ENCODE measurements around the gene CLRN3. TPM values are rescaled to one million over a fixed set of nuclear protein-coding genes. Genes with fewer than 3 reads are reported as not detected.

The CLRN3 gene
- total and polyA plus RNA-seq, 2 experiments from 2014 or later: not detected

- TF ChIP-seq, protein P1, sequence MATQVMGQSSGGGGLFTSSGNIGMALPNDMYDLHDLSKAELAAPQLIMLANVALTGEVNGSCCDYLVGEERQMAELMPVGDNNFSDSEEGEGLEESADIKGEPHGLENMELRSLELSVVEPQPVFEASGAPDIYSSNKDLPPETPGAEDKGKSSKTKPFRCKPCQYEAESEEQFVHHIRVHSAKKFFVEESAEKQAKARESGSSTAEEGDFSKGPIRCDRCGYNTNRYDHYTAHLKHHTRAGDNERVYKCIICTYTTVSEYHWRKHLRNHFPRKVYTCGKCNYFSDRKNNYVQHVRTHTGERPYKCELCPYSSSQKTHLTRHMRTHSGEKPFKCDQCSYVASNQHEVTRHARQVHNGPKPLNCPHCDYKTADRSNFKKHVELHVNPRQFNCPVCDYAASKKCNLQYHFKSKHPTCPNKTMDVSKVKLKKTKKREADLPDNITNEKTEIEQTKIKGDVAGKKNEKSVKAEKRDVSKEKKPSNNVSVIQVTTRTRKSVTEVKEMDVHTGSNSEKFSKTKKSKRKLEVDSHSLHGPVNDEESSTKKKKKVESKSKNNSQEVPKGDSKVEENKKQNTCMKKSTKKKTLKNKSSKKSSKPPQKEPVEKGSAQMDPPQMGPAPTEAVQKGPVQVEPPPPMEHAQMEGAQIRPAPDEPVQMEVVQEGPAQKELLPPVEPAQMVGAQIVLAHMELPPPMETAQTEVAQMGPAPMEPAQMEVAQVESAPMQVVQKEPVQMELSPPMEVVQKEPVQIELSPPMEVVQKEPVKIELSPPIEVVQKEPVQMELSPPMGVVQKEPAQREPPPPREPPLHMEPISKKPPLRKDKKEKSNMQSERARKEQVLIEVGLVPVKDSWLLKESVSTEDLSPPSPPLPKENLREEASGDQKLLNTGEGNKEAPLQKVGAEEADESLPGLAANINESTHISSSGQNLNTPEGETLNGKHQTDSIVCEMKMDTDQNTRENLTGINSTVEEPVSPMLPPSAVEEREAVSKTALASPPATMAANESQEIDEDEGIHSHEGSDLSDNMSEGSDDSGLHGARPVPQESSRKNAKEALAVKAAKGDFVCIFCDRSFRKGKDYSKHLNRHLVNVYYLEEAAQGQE (IDR thresholded peaks at IDR 0.05; ENCODE audit: unreplicated experiment): no peak
- TF ChIP-seq ZNF331 (CRISPR knock-in tag; IDR thresholded peaks at IDR 0.05; ENCODE audit: low read depth): no peak
These were observed 60.2 kb downstream of the CLRN3 start (continued) for GRCh38 chr10:127832501-127832900.

DNA sequence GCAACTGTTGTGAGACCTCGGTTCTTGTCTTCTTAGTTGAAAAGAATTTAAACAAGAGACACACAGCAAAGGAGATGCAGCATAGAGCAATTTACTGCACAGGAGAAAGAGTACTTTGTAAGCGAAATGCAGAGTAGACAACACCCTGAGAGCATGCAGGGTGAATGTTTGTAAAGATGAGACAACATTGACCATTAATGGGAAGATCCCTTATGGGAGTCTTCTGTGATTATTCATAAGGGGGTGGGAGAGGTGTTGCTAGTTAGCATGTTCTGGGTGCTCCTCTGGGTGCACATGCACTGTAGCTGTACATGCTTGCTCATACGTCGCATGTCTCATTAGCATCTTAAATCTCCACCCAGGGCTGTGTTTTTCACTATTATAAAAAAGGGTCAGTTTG lies 62.3 kb downstream of the CLRN3 start:
- H3K4me3 ChIP-seq: no peak overlapping the region
- H3K4me1 Mint-ChIP-seq: peaks cover 17% of the 10 kb centered on the region
- no peak overlapping the region for H3K27ac ChIP-seq (ENCODE audit: low read depth)
- no peaks in the 10 kb centered on the region for H3K9me2 ChIP-seq (ENCODE audit: insufficient read depth)
- H3K27ac Mint-ChIP-seq: no peak overlapping the region
- no peak for DNase-seq (ENCODE audit: low spot score)
- no peak for ATAC-seq
- H3K4me3 Mint-ChIP-seq: no peak overlapping the region
- H3K4me2 ChIP-seq: no peak overlapping the region
- H3K4me1 ChIP-seq (ENCODE audit: insufficient read depth): no peaks in the 10 kb centered on the region
- no peaks in the 10 kb centered on the region for H3F3A ChIP-seq (replicated peaks; ENCODE audit: low read depth)
- H3K36me3 ChIP-seq (ENCODE audit: insufficient read depth): no peaks in the 10 kb centered on the region
- TF ChIP-seq EZH2 (IDR thresholded peaks at IDR 0.05; ENCODE audit: low read depth, unreplicated experiment) (no peak), EZH2phosphoT487 (IDR thresholded peaks at IDR 0.05; ENCODE audit: unreplicated experiment) (no peak), ZNF331 (CRISPR knock-in tag; IDR thresholded peaks at IDR 0.05; ENCODE audit: low read depth) (no peak), POLR2AphosphoS5 (IDR thresholded peaks at IDR 0.05; ENCODE audit: low read depth) (no peak), STAT1 (IDR thresholded peaks at IDR 0.05; ENCODE audit: unreplicated experiment) (no peak), ETS1 (IDR thresholded peaks at IDR 0.05) (no peak), ZNF114 (CRISPR knock-in tag; IDR thresholded peaks at IDR 0.05) (no peak)
- TF ChIP-seq, protein P2, sequence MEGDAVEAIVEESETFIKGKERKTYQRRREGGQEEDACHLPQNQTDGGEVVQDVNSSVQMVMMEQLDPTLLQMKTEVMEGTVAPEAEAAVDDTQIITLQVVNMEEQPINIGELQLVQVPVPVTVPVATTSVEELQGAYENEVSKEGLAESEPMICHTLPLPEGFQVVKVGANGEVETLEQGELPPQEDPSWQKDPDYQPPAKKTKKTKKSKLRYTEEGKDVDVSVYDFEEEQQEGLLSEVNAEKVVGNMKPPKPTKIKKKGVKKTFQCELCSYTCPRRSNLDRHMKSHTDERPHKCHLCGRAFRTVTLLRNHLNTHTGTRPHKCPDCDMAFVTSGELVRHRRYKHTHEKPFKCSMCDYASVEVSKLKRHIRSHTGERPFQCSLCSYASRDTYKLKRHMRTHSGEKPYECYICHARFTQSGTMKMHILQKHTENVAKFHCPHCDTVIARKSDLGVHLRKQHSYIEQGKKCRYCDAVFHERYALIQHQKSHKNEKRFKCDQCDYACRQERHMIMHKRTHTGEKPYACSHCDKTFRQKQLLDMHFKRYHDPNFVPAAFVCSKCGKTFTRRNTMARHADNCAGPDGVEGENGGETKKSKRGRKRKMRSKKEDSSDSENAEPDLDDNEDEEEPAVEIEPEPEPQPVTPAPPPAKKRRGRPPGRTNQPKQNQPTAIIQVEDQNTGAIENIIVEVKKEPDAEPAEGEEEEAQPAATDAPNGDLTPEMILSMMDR (conservative IDR thresholded peaks at IDR 0.05; ENCODE audit: low read depth in 2 of 2): no peak
- peaks cover 6% of the 10 kb centered on the region for H3K27me3 Mint-ChIP-seq (ENCODE audit: insufficient read depth, low read depth, poor library complexity)
- no peaks in the 10 kb centered on the region; the same call in 2 of the 3 replicates for H3K36me3 Mint-ChIP-seq (ENCODE audit: low read depth)
- H4K20me1 ChIP-seq (replicated peaks; ENCODE audit: insufficient read depth): no peaks in the 10 kb centered on the region
- H2AFZ ChIP-seq: no peak overlapping the region
- H3K79me2 ChIP-seq (replicated peaks; ENCODE audit: insufficient read depth): no peaks in the 10 kb centered on the region
- no peaks in the 10 kb centered on the region for H3K27me3 ChIP-seq (ENCODE audit: insufficient read depth)
- H3K9me3 Mint-ChIP-seq: no peaks in the 10 kb centered on the region; the same call in 2 of the 3 replicates

Other genes starting within 250 kb of the CLRN3 start
- 1.1 and 1.3 TPM in 2 replicates for gene FOXI2, start 155.8 kb downstream of the CLRN3 start, total RNA-seq (2014; rRNA removed; shearing (Covaris generic))
- 0.74 and 1.1 TPM in 2 replicates for gene FOXI2, start 155.8 kb downstream of the CLRN3 start, polyA plus RNA-seq (2016; fragmentation: Nextera tagmentation; extraction: Ambion mirVana)
- gene PTPRE, start 14.2 kb upstream of the CLRN3 start, total RNA-seq (2014; rRNA removed; shearing (Covaris generic)): 0.42 and 0.54 TPM in 2 replicates
- gene PTPRE, start 14.2 kb upstream of the CLRN3 start, polyA plus RNA-seq (2016; fragmentation: Nextera tagmentation; extraction: Ambion mirVana): 0.34 and 3.0 TPM in 2 replicates
- gene MKI67, start 233.5 kb upstream of the CLRN3 start, total RNA-seq (2014; rRNA removed; shearing (Covaris generic)): 51.3 and 58.0 TPM in 2 replicates
- gene MKI67, start 233.5 kb upstream of the CLRN3 start, polyA plus RNA-seq (2016; fragmentation: Nextera tagmentation; extraction: Ambion mirVana): 88.7 and 103 TPM in 2 replicates

All from GM23338 (cell line).